ENCODE results near the gene FYCO1.

Gene FYCO1

GRCh38 chr3:45969116-45969515 lies 26.5 kb downstream of the FYCO1 start:
- Histone ChIP-seq H3K4me1 (ENCODE audit: insufficient read depth, low read length) (no peaks in the 10 kb centered on the region), H3K36me3 (ENCODE audit: insufficient read depth, low read length) (peaks cover 98% of the 10 kb centered on the region), H3K27ac (ENCODE audit: low read depth, low read length) (no peak overlapping the region), H3K9ac (ENCODE audit: low read depth, low read length) (no peak overlapping the region), H3K27me3 (ENCODE audit: insufficient read depth, low read length) (no peaks in the 10 kb centered on the region), H3K9me3 (ENCODE audit: insufficient read depth, low read depth, low read length) (no peaks in the 10 kb centered on the region), H3K4me3 (ENCODE audit: low read length) (no peak overlapping the region)
- 94% methylated on average over 2 of the region's 3 CpGs for WGBS

- Histone ChIP-seq H3K4me1 (ENCODE audit: insufficient read depth, low read length) (no peaks in the 10 kb centered on the region), H3K27ac (ENCODE audit: low read depth, low read length) (no peak overlapping the region), H3K36me3 (ENCODE audit: insufficient read depth, low read length) (peaks cover 98% of the 10 kb centered on the region), H3K4me3 (ENCODE audit: low read length) (no peak overlapping the region), H3K9ac (ENCODE audit: low read depth, low read length) (no peak overlapping the region), H3K27me3 (ENCODE audit: insufficient read depth, low read length) (no peaks in the 10 kb centered on the region), H3K9me3 (ENCODE audit: insufficient read depth, low read depth, low read length) (no peaks in the 10 kb centered on the region)
- 94% methylated on average over 2 of the region's 2 CpGs for WGBS
These were observed 26.9 kb downstream of the FYCO1 start for GRCh38 chr3:45968706-45969105.

GRCh38 chr3:45968149-45968548 lies 27.5 kb downstream of the FYCO1 start:
- H3K9ac ChIP-seq (ENCODE audit: low read depth, low read length), result no peak overlapping the region
- WGBS, result 95% methylated on average over 9 of the region's 9 CpGs
- H3K4me1 ChIP-seq (ENCODE audit: insufficient read depth, low read length), result no peaks in the 10 kb centered on the region
- peaks cover 98% of the 10 kb centered on the region for H3K36me3 ChIP-seq (ENCODE audit: insufficient read depth, low read length)
- H3K4me3 ChIP-seq (ENCODE audit: low read length), result no peak overlapping the region
- H3K27me3 ChIP-seq (ENCODE audit: insufficient read depth, low read length), result no peaks in the 10 kb centered on the region
- H3K27ac ChIP-seq (ENCODE audit: low read depth, low read length), result no peak overlapping the region
- H3K9me3 ChIP-seq (ENCODE audit: insufficient read depth, low read depth, low read length), result no peaks in the 10 kb centered on the region

- peaks cover 98% of the 10 kb centered on the region for H3K36me3 ChIP-seq (ENCODE audit: insufficient read depth, low read length)
- 94% methylated on average over 8 of the region's 8 CpGs for WGBS
These were observed 27.9 kb downstream of the FYCO1 start for GRCh38 chr3:45967724-45968123.

GRCh38 chr3:45966950-45967640 lies 28.5 kb downstream of the FYCO1 start:
- H3K9me3 ChIP-seq (ENCODE audit: insufficient read depth, low read depth, low read length), result no peaks in the 10 kb centered on the region
- no peaks in the 10 kb centered on the region for H3K27me3 ChIP-seq (ENCODE audit: insufficient read depth, low read length)
- H3K27ac ChIP-seq (ENCODE audit: low read depth, low read length), result no peak overlapping the region
- H3K4me1 ChIP-seq (ENCODE audit: insufficient read depth, low read length), result no peaks in the 10 kb centered on the region
- peaks cover 98% of the 10 kb centered on the region for H3K36me3 ChIP-seq (ENCODE audit: insufficient read depth, low read length)
- H3K9ac ChIP-seq (ENCODE audit: low read depth, low read length), result no peak overlapping the region
- 91% methylated on average over 16 of the region's 16 CpGs for WGBS
- no peak overlapping the region for H3K4me3 ChIP-seq (ENCODE audit: low read length)

More at GRCh38 chr3:45967724-45968123, 27.9 kb downstream of the FYCO1 start:
- H3K27ac ChIP-seq (ENCODE audit: low read depth, low read length), result no peak overlapping the region
- H3K9me3 ChIP-seq (ENCODE audit: insufficient read depth, low read depth, low read length), result no peaks in the 10 kb centered on the region
- H3K4me1 ChIP-seq (ENCODE audit: insufficient read depth, low read length), result no peaks in the 10 kb centered on the region
- no peak overlapping the region for H3K4me3 ChIP-seq (ENCODE audit: low read length)
- H3K9ac ChIP-seq (ENCODE audit: low read depth, low read length), result no peak overlapping the region
- no peaks in the 10 kb centered on the region for H3K27me3 ChIP-seq (ENCODE audit: insufficient read depth, low read length)

GRCh38 chr3:45966371-45966791 lies 29.2 kb downstream of the FYCO1 start:
- no peak overlapping the region for H3K9ac ChIP-seq (ENCODE audit: low read depth, low read length)
- WGBS, result 93% methylated on average over 17 of the region's 17 CpGs
- H3K27me3 ChIP-seq (ENCODE audit: insufficient read depth, low read length), result no peaks in the 10 kb centered on the region
- peaks cover 98% of the 10 kb centered on the region for H3K36me3 ChIP-seq (ENCODE audit: insufficient read depth, low read length)
- no peaks in the 10 kb centered on the region for H3K4me1 ChIP-seq (ENCODE audit: insufficient read depth, low read length)
- no peak overlapping the region for H3K27ac ChIP-seq (ENCODE audit: low read depth, low read length)
- no peaks in the 10 kb centered on the region for H3K9me3 ChIP-seq (ENCODE audit: insufficient read depth, low read depth, low read length)
- H3K4me3 ChIP-seq (ENCODE audit: low read length), result no peak overlapping the region

GRCh38 chr3:45965653-45966052 lies 30.0 kb downstream of the FYCO1 start:
- Histone ChIP-seq H3K9ac (ENCODE audit: low read depth, low read length) (no peak overlapping the region), H3K36me3 (ENCODE audit: insufficient read depth, low read length) (peaks cover 99% of the 10 kb centered on the region), H3K27me3 (ENCODE audit: insufficient read depth, low read length) (no peaks in the 10 kb centered on the region), H3K4me1 (ENCODE audit: insufficient read depth, low read length) (no peaks in the 10 kb centered on the region), H3K27ac (ENCODE audit: low read depth, low read length) (no peak overlapping the region), H3K9me3 (ENCODE audit: insufficient read depth, low read depth, low read length) (no peaks in the 10 kb centered on the region), H3K4me3 (ENCODE audit: low read length) (no peak overlapping the region)
- 94% methylated on average over 4 of the region's 4 CpGs for WGBS

GRCh38 chr3:45965253-45965652 lies 30.4 kb downstream of the FYCO1 start:
- Histone ChIP-seq H3K4me3 (ENCODE audit: low read length) (no peak overlapping the region), H3K9ac (ENCODE audit: low read depth, low read length) (no peak overlapping the region), H3K4me1 (ENCODE audit: insufficient read depth, low read length) (no peaks in the 10 kb centered on the region), H3K36me3 (ENCODE audit: insufficient read depth, low read length) (peaks cover 100% of the 10 kb centered on the region), H3K27ac (ENCODE audit: low read depth, low read length) (no peak overlapping the region), H3K9me3 (ENCODE audit: insufficient read depth, low read depth, low read length) (no peaks in the 10 kb centered on the region), H3K27me3 (ENCODE audit: insufficient read depth, low read length) (no peaks in the 10 kb centered on the region)
- 95% methylated on average over 4 of the region's 4 CpGs for WGBS

GRCh38 chr3:45964139-45964538 lies 31.5 kb downstream of the FYCO1 start:
- Histone ChIP-seq H3K27ac (ENCODE audit: low read depth, low read length) (no peak overlapping the region), H3K36me3 (ENCODE audit: insufficient read depth, low read length) (peaks cover 100% of the 10 kb centered on the region), H3K4me1 (ENCODE audit: insufficient read depth, low read length) (no peaks in the 10 kb centered on the region), H3K27me3 (ENCODE audit: insufficient read depth, low read length) (no peaks in the 10 kb centered on the region), H3K4me3 (ENCODE audit: low read length) (no peak overlapping the region), H3K9me3 (ENCODE audit: insufficient read depth, low read depth, low read length) (no peaks in the 10 kb centered on the region), H3K9ac (ENCODE audit: low read depth, low read length) (no peak overlapping the region)
- WGBS, result 95% methylated on average over 8 of the region's 8 CpGs

GRCh38 chr3:45962033-45962432 lies 33.6 kb downstream of the FYCO1 start:
- no peak overlapping the region for H3K4me3 ChIP-seq (ENCODE audit: low read length)
- H3K27ac ChIP-seq (ENCODE audit: low read depth, low read length), result no peak overlapping the region
- peaks cover 100% of the 10 kb centered on the region for H3K36me3 ChIP-seq (ENCODE audit: insufficient read depth, low read length)
- 94% methylated on average over 5 of the region's 5 CpGs for WGBS
- no peaks in the 10 kb centered on the region for H3K9me3 ChIP-seq (ENCODE audit: insufficient read depth, low read depth, low read length)
- H3K4me1 ChIP-seq (ENCODE audit: insufficient read depth, low read length), result no peaks in the 10 kb centered on the region
- no peak overlapping the region for H3K9ac ChIP-seq (ENCODE audit: low read depth, low read length)
- no peaks in the 10 kb centered on the region for H3K27me3 ChIP-seq (ENCODE audit: insufficient read depth, low read length)

- no peak overlapping the region for H3K9ac ChIP-seq (ENCODE audit: low read depth, low read length)
- peaks cover 97% of the 10 kb centered on the region for H3K36me3 ChIP-seq (ENCODE audit: insufficient read depth, low read length)
- WGBS, result 95% methylated on average over 2 of the region's 2 CpGs
- no peak overlapping the region for H3K4me3 ChIP-seq (ENCODE audit: low read length)
- H3K9me3 ChIP-seq (ENCODE audit: insufficient read depth, low read depth, low read length), result no peaks in the 10 kb centered on the region
- no peak overlapping the region for H3K27ac ChIP-seq (ENCODE audit: low read depth, low read length)
- H3K4me1 ChIP-seq (ENCODE audit: insufficient read depth, low read length), result no peaks in the 10 kb centered on the region
- H3K27me3 ChIP-seq (ENCODE audit: insufficient read depth, low read length), result no peaks in the 10 kb centered on the region
These were observed 35.3 kb downstream of the FYCO1 start for GRCh38 chr3:45960289-45960688.

- Histone ChIP-seq H3K27ac (ENCODE audit: low read depth, low read length) (no peak overlapping the region), H3K9ac (ENCODE audit: low read depth, low read length) (no peak overlapping the region), H3K9me3 (ENCODE audit: insufficient read depth, low read depth, low read length) (no peaks in the 10 kb centered on the region), H3K27me3 (ENCODE audit: insufficient read depth, low read length) (no peaks in the 10 kb centered on the region), H3K4me3 (ENCODE audit: low read length) (no peak overlapping the region), H3K4me1 (ENCODE audit: insufficient read depth, low read length) (no peaks in the 10 kb centered on the region), H3K36me3 (ENCODE audit: insufficient read depth, low read length) (peaks cover 97% of the 10 kb centered on the region)
- 96% methylated on average over 7 of the region's 7 CpGs for WGBS
These were observed 36.4 kb downstream of the FYCO1 start for GRCh38 chr3:45959201-45959600.
